GM12892 (cell line): Measurements from ENCODE around the gene SCCPDH.
"Not testable (repeated sequence)": the region's sequence is repeated elsewhere in the genome, so short reads cannot be mapped to it uniquely, and the experiment has no call there.

ENCODE experiments used
- DNase-seq: peaks from one replicate; pipeline ENCODE4 v3.0.0; 2011; ENCODE audit not compliant: insufficient read length
- FAIRE-seq: peaks from 2 replicates; lab custom pipeline; 2011; peaks lifted over from hg19 to GRCh38; lab: Jason Lieb, UNC
- POLR2A ChIP-seq: IDR thresholded peaks from 2 replicates; pipeline ENCODE4 v1.6.1; 2011; ENCODE audit warnings: low read depth, low read length, control low read depth
- POLR2AphosphoS5 ChIP-seq: IDR thresholded peaks from 2 replicates; pipeline ENCODE4 v1.6.1; 2011; ENCODE audit warnings: low read depth, low read length, control low read depth
- TAF1 ChIP-seq: IDR thresholded peaks from 2 replicates; pipeline ENCODE4 v1.6.1; 2011; ENCODE audit warnings: low read depth, mild to moderate bottlenecking, control low read depth, low read length, borderline replicate concordance

Gene SCCPDH

DNA sequence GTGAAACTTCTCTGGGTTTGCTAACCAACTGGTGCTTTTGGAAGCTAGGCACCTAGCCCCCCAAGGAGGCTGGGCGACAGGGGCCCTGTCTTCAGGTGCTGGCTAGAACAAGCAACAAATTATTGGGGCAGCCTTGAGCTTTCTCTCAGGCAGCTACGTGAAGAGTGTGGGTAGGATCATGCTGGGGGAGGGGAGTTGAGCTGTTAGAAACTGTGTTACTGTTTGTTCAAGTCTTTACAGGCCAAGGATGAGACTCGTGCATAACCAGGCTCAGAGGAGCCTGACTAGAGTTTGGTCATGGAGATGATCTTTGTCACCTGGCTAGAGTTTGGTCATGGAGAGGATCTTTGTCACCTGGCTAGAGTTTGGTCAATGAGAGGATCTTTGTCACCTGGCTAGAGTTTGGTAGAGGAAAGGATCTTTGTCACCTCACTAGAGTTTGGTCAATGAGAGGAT lies 12.6 kb upstream of the SCCPDH start:
- DNase-seq (no peak), FAIRE-seq (no peak)
- no peak for TF ChIP-seq POLR2A
- no peak for TF ChIP-seq POLR2AphosphoS5
- no peak for TF ChIP-seq TAF1

- FAIRE-seq, DNase-seq: not testable (repeated sequence)
Measured at GRCh38 chr1:246712428-246712827, 11.8 kb upstream of the SCCPDH start.

DNA sequence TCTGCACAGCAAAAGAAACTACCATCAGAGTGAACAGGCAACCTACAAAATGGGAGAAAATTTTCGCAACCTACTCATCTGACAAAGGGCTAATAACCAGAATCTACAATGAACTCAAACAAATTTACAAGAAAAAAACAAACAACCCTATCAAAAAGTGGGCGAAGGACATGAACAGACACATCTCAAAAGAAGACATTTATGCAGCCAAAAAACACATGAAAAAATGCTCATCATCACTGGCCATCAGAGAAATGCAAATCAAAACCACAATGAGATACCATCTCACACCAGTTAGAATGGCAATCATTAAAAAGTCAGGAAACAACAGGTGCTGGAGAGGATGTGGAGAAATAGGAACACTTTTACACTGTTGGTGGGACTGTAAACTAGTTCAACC lies 4.8 kb upstream of the SCCPDH start:
- not testable (repeated sequence) for FAIRE-seq, DNase-seq

- FAIRE-seq, DNase-seq: not testable (repeated sequence)
Measured at GRCh38 chr1:246720814-246721213, 3.4 kb upstream of the SCCPDH start.

GRCh38 chr1:246722720-246723119 lies 1.5 kb upstream of the SCCPDH start:
- FAIRE-seq (no peak), DNase-seq (no peak)
- no peak for TF ChIP-seq POLR2A
- no peak for TF ChIP-seq TAF1

DNA sequence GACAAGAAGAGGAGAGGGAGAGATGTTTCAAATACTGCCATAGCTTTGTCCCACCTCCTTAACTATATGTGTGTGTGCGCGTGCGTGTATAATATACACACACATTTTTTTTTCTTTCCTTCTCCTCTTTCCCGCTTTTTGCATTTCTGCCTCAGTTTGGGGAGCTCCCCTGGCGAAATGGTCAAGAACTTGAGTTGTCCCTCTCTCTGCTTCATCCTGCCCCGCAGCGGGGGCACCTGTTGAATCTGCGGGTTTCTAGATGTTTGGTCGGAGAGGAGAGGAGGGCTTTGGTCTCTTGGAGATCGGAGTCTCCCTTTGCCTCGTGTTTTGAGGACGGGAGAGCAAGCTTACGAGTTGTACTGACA lies 504 bp downstream of the SCCPDH start:
- FAIRE-seq (peak; percentile 14), DNase-seq (peak; percentile 18)
- TF ChIP-seq POLR2A (no peak), POLR2AphosphoS5 (no peak), TAF1 (no peak)

GRCh38 chr1:246725191-246725590 lies 982 bp downstream of the SCCPDH start:
- FAIRE-seq = no peak
- DNase-seq = no peak
- TF ChIP-seq TAF1 (no peak), POLR2AphosphoS5 (no peak), POLR2A (no peak)

DNA sequence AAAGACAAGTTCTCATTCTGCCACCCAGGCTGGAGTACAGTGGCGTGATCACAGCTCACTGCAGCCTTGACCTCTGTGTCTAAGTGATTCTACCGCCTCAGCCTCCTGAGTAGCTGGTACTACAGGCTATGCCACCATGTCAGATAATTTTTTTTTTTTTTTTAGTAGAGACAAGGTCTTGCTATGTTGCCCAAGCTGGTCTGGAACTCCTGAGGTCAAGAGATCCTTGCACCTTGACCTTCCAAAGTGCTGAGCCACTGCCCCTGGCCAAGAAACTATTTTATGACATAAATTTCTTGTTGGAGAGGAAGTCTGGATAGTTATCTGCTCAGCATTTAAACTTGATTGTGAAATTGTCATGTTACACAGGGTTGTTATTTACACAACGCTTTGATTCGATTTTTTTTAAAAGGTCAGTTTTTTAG lies 2.1 kb downstream of the SCCPDH start:
- TF ChIP-seq TAF1 = no peak
- DNase-seq (no peak), FAIRE-seq (no peak)

GRCh38 chr1:246726881-246727280 lies 2.7 kb downstream of the SCCPDH start:
- FAIRE-seq (no peak), DNase-seq (no peak)
- TF ChIP-seq POLR2AphosphoS5 (no peak), POLR2A (no peak), TAF1 (no peak)

DNA sequence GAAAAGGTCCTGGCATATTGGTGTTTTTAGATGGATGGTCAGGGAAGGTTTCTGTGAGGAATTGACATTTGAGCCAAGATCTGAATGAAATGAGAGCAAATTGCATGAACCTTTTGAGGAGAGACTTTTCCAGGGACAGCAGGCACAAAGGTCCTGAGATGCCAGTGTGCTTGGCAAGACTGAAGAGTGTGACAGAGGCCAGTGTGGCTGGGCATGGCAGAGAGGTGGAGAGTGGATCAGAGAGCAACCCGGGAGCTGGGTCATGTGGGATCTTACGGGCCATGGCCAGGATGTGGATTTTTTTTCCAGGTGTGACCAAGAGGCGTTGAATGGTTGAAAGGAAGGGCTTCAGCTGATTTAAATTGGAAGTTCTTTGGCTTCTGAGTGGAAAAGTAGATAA lies 3.4 kb downstream of the SCCPDH start:
- no peak for DNase-seq
- no peak for TF ChIP-seq POLR2A
- TF ChIP-seq TAF1 = no peak
- TF ChIP-seq POLR2AphosphoS5 = no peak
- no peak for FAIRE-seq

DNA sequence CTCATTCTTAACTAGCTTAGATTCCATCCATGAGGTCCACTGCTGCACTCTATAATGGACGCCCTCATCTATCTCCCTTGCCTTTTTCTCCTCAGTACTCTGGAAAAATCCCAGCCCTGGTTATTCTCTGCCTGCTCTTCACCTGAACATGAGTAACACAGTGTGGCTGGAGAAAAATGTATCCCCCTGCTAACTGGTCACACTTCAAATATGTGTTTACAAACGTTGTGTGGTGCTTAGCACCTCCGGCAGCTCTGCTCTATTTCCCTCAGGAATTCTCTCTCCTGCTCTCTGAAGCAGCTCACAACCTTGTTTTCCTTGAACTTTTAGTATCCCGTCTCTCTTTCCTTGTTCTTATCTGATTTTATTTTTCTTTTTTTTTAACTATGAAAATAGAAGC lies 4.1 kb downstream of the SCCPDH start:
- no peak for TF ChIP-seq TAF1
- no peak for TF ChIP-seq POLR2A
- TF ChIP-seq POLR2AphosphoS5 = no peak
- DNase-seq = no peak
- no peak for FAIRE-seq

GRCh38 chr1:246729040-246729439 lies 4.8 kb downstream of the SCCPDH start:
- FAIRE-seq, DNase-seq: not testable (repeated sequence)

DNA sequence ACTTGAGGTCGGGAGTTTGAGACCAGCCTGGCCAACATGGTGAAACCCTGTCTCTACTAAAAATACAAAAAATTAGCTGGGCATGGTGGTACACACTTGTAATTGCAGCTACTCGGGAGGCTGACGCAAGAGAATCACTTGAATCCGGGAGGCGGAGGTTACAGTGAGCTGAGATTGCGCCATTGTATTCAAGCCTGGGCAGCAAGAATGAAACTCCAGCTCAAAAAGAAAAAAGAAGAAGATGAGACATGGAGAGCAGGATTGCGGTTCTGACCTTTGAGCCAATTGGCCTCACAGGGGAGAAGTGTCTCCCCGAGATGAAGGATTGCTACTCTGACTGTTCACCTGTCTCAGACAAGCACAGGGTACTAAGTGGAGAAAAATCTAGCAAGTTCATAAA lies 6.6 kb downstream of the SCCPDH start:
- FAIRE-seq (no peak), DNase-seq (no peak)
- no peak for TF ChIP-seq TAF1
- no peak for TF ChIP-seq POLR2AphosphoS5
- TF ChIP-seq POLR2A = no peak

- not testable (repeated sequence) for DNase-seq
Measured at GRCh38 chr1:246731873-246732272, 7.7 kb downstream of the SCCPDH start.

More at GRCh38 chr1:246731873-246732272, 7.7 kb downstream of the SCCPDH start:
- not testable (repeated sequence) for FAIRE-seq
